Measurements from ENCODE around the gene ZNF230.

- TF ChIP-seq CTCF (IDR thresholded peaks at IDR 0.05) (no peak), POLR2A (IDR thresholded peaks at IDR 0.05) (no peak)
Measured at GRCh38 chr19:44026622-44027021, 23.9 kb downstream of the ZNF230 start.

Measured in uterus (tissue), 2 donors.